ENCODE measurements around the gene MAP2K3. TPM values are rescaled to one million over a fixed set of nuclear protein-coding genes. Genes with fewer than 3 reads are reported as not detected.
A peak's percentile ranks its signal among the peaks of the same experiment; 100 is the strongest.

Gene MAP2K3
- total RNA-seq: 41.3 TPM

- peak; percentile 76 for ATAC-seq
Measured at GRCh38 chr17:21284319-21285163, at the start of gene MAP2K3. Gene MAP2K3 (plus strand): TSS chr17:21284711. CDS start chr17:21284921, 210 bp downstream.

GRCh38 chr17:21235921-21236320, 48.6 kb upstream of the MAP2K3 start:
- ATAC-seq: no peak

- ATAC-seq: no peak
Measured at GRCh38 chr17:21239680-21240368, 44.7 kb upstream of the MAP2K3 start.

- no peak for ATAC-seq
Measured at GRCh38 chr17:21240369-21241055, 44.0 kb upstream of the MAP2K3 start.

GRCh38 chr17:21241564-21241963, 42.9 kb upstream of the MAP2K3 start:
- no peak for ATAC-seq

- ATAC-seq: peak; percentile 36
Measured at GRCh38 chr17:21242026-21242697, 42.3 kb upstream of the MAP2K3 start.

GRCh38 chr17:21242780-21243515, 41.6 kb upstream of the MAP2K3 start:
- no peak for ATAC-seq

GRCh38 chr17:21243516-21244303, 40.8 kb upstream of the MAP2K3 start:
- no peak for ATAC-seq

GRCh38 chr17:21245639-21246084, 38.8 kb upstream of the MAP2K3 start:
- no peak for ATAC-seq

- ATAC-seq: no peak
Measured at GRCh38 chr17:21246698-21247097, 37.8 kb upstream of the MAP2K3 start.

- no peak for ATAC-seq
Measured at GRCh38 chr17:21247552-21248258, 36.8 kb upstream of the MAP2K3 start.

- no peak for ATAC-seq
Measured at GRCh38 chr17:21248500-21248899, 36.0 kb upstream of the MAP2K3 start.

- no peak for ATAC-seq
Measured at GRCh38 chr17:21249086-21249795, 35.3 kb upstream of the MAP2K3 start.

GRCh38 chr17:21249920-21250703, 34.4 kb upstream of the MAP2K3 start:
- ATAC-seq: no peak

- no peak for ATAC-seq
Measured at GRCh38 chr17:21250854-21251253, 33.7 kb upstream of the MAP2K3 start.

GRCh38 chr17:21251337-21252010, 33.0 kb upstream of the MAP2K3 start:
- no peak for ATAC-seq

GRCh38 chr17:21252289-21252795, 32.2 kb upstream of the MAP2K3 start:
- ATAC-seq: no peak

Measured in esophagus mucosa (tissue), 1 donor.